ENCODE measurements around the gene SLC1A7.

GRCh38 chr1:53062708-53063591 is 79.5 kb downstream of the SLC1A7 start:
- TF ChIP-seq, protein P1, sequence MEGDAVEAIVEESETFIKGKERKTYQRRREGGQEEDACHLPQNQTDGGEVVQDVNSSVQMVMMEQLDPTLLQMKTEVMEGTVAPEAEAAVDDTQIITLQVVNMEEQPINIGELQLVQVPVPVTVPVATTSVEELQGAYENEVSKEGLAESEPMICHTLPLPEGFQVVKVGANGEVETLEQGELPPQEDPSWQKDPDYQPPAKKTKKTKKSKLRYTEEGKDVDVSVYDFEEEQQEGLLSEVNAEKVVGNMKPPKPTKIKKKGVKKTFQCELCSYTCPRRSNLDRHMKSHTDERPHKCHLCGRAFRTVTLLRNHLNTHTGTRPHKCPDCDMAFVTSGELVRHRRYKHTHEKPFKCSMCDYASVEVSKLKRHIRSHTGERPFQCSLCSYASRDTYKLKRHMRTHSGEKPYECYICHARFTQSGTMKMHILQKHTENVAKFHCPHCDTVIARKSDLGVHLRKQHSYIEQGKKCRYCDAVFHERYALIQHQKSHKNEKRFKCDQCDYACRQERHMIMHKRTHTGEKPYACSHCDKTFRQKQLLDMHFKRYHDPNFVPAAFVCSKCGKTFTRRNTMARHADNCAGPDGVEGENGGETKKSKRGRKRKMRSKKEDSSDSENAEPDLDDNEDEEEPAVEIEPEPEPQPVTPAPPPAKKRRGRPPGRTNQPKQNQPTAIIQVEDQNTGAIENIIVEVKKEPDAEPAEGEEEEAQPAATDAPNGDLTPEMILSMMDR (IDR thresholded peaks at IDR 0.05), result no peak
- no peak for TF ChIP-seq POLR2A (IDR thresholded peaks at IDR 0.05)
- TF ChIP-seq POLR2AphosphoS5 (IDR thresholded peaks at IDR 0.05), result no peak
- no peak for TF ChIP-seq EP300 (IDR thresholded peaks at IDR 0.05)
